Astrocyte (in vitro differentiated cells and primary cell): ENCODE results near the gene TRPM3.

Source experiments
- EZH2 ChIP-seq: IDR thresholded peaks from 2 replicates; pipeline ENCODE4 v1.6.1; 2012; ENCODE audit warnings: mild to moderate bottlenecking, low read length, inconsistent platforms; ENCODE audit not compliant: insufficient read depth
- TF ChIP-seq, protein P1 (sequence below): IDR thresholded peaks from 2 replicates; pipeline ENCODE4 v1.5.1; 2011; ENCODE audit warnings: low read depth, mild to moderate bottlenecking, inconsistent platforms, low read length, moderate library complexity; ENCODE audit not compliant: insufficient read depth

DNA sequence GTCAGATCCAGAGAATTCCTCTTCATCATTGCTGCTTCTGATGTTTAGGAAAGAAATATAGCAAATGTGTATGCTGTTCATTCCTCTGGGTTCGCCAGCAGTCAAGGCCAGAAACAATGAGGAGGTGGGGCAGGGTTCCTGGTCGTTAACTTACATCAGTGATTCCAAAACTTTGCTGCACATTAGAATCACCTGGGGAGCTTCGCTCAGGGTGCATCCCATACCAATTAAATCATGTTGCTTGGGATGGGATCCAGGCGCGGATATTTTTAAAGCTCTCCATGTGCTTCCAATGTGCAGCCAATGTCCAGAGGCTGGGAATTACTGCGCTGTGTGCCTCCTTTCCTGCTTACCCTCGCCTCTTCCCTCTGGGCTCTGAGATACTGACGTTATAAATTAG lies 479.1 kb downstream of the TRPM3 start:
- TF ChIP-seq, protein P1, sequence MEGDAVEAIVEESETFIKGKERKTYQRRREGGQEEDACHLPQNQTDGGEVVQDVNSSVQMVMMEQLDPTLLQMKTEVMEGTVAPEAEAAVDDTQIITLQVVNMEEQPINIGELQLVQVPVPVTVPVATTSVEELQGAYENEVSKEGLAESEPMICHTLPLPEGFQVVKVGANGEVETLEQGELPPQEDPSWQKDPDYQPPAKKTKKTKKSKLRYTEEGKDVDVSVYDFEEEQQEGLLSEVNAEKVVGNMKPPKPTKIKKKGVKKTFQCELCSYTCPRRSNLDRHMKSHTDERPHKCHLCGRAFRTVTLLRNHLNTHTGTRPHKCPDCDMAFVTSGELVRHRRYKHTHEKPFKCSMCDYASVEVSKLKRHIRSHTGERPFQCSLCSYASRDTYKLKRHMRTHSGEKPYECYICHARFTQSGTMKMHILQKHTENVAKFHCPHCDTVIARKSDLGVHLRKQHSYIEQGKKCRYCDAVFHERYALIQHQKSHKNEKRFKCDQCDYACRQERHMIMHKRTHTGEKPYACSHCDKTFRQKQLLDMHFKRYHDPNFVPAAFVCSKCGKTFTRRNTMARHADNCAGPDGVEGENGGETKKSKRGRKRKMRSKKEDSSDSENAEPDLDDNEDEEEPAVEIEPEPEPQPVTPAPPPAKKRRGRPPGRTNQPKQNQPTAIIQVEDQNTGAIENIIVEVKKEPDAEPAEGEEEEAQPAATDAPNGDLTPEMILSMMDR, result no peak
- TF ChIP-seq EZH2, result no peak
